A549 treated with CORT108297 at 1 μM for 4 hours (cell line): ENCODE measurements around the gene RXFP3. TPM values are rescaled to one million over a fixed set of nuclear protein-coding genes. Genes with fewer than 3 reads are reported as not detected.

ENCODE experiments used
- total RNA-seq: library from RNA; stranded (reverse); fragments of 200-300 nt; extraction: Qiagen RNA extraction; gene quantifications from 5 replicates; pipeline ENCODE4 v1.2.3, GENCODE V29; 2022

The RXFP3 gene
- not detected in 5 replicates for total RNA-seq

DNA sequence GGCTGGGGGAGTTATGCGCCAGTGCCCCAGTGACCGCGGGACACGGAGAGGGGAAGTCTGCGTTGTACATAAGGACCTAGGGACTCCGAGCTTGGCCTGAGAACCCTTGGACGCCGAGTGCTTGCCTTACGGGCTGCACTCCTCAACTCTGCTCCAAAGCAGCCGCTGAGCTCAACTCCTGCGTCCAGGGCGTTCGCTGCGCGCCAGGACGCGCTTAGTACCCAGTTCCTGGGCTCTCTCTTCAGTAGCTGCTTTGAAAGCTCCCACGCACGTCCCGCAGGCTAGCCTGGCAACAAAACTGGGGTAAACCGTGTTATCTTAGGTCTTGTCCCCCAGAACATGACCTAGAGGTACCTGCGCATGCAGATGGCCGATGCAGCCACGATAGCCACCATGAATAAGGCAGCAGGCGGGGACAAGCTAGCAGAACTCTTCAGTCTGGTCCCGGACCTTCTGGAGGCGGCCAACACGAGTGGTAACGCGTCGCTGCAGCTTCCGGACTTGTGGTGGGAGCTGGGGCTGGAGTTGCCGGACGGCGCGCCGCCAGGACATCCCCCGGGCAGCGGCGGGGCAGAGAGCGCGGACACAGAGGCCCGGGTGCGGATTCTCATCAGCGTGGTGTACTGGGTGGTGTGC lies at the start of gene RXFP3:
Gene RXFP3 (plus strand): TSS at position 6 of the 636 bp plus-strand sequence. CDS start 355 bp downstream, at position 361.

DNA sequence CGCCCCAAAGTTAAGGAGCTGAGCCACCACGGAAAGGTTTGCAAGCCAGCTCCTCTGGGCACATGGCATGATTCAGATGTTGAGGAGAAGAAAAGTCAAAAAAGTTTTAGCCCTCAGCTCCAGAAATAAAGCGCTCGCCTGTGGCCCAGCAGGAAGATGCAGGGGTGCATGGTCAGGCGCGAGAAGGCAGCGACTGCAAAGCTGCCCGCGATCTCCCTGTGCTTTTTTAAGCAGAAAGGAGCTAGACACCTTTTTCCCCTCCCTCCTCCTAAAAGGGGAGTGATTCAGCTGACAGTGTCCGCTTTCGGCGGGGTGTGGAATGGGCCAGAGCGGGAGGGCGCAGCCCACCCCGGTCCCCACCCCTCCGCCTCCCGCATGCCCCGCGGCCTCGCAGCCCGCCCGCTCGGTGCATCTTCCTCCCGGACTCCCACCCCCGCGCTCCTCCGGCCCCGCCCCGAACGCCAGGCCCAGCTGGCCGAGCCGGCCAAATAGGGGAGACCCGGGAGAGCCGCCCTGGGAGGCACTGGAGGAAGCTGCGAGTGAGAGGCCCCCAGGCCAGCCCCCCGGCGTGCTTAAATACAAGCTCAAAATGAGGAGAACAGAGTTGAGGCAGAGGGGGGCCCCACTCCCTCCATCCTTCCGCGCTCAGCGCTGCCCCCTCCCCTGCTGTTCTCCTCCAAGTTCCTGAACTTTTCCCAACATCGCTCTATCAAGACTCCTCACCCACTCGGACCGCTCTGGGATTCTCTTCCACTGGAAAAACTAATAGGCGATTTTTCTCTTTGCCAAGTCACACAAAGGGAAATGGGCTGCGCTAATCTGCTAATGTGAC lies 44.2 kb upstream of the RXFP3 start, which contains the start of gene ADAMTS12:
Gene ADAMTS12 (minus strand): TSS at position 203 of the 832 bp plus-strand sequence. CDS start 134 bp downstream, at position 69.

DNA sequence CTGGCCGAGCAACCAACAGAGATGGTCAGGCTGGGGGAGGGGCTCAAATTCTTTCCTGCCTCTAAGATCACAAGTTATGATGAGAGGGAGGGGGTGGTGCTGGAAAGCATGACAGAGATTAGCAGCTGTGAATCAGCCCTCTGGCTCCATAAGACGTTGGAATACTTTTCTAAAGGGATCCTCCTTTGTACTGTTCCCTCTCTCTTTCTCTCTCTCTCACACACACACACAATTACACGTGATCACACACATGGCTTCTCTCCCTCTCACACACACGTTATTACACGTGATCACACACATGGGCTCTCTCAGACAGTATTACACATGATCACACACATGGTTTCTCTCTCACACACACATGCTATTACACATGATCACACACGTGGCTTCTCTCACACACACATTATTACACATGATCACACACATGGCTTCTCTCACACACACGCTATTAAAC lies 48.5 kb downstream of the RXFP3 start, which contains the start of gene SLC45A2:
Gene SLC45A2 (minus strand): TSS at position 23 of the 454 bp plus-strand sequence. CDS start 110 bp downstream, outside the sequence.

Other genes starting within 250 kb of the RXFP3 start
- gene ADAMTS12, start 44.4 kb upstream of the RXFP3 start, total RNA-seq: 6.1 to 9.2 TPM (median 7.2 TPM) in 5 replicates
- gene SLC45A2, start 48.3 kb downstream of the RXFP3 start, total RNA-seq: 0.05 TPM in 1 of 5 replicates, not detected in the others
- gene AMACR, start 71.7 kb downstream of the RXFP3 start, total RNA-seq: 13.7 to 19.4 TPM (median 15.2 TPM) in 5 replicates
- 0.11 to 0.60 TPM (median 0.25 TPM) in 5 replicates for gene C1QTNF3, start 106.8 kb downstream of the RXFP3 start, total RNA-seq